A673 (cell line): ENCODE results near the gene UBTD1. TPM values are rescaled to one million over a fixed set of nuclear protein-coding genes. Genes with fewer than 3 reads are reported as not detected.

ENCODE experiments used
- BruUV-seq: library from RNA; stranded (reverse); fragments of 400-500 nt; replicated peaks from 2 replicates; lab custom pipeline; 2021; lab: Mats Ljungman, UMichigan
- CTCF ChIA-PET: fragments of 300-600 bp; sonication (Branson Sonifier 250); formaldehyde crosslinking; loops from one replicate; lab custom pipeline; 2022; ENCODE audit warnings: antibody characterized with exemption; lab: Charles Lee
- POLR2A ChIA-PET: fragments of 300-600 bp; sonication (Branson Sonifier 250); formaldehyde crosslinking; loops from one replicate; lab custom pipeline; 2022; ENCODE audit warnings: antibody characterized with exemption; ENCODE audit not compliant: low non-redundant PET; lab: Charles Lee
- DNase-seq: peaks from one replicate; pipeline ENCODE4 v3.0.0-alpha.2; 2015; ENCODE audit warnings: low spot score
- H3K27ac ChIP-seq: fragments of 200-600 bp; sonication (generic); 2 replicates; pipeline ENCODE4 v1.5.1; 2016; ENCODE audit warnings: mixed run types, low read depth, mild to moderate bottlenecking, mixed read lengths, antibody characterized with exemption, low read length; ENCODE audit not compliant: poor library complexity, severe bottlenecking
- H3K27me3 ChIP-seq: fragments of 200-600 bp; sonication (generic); replicated peaks from 2 replicates; pipeline ENCODE4 v1.6.1; 2017; ENCODE audit warnings: mixed run types, low read depth, mild to moderate bottlenecking, mixed read lengths, antibody characterized with exemption, low read length; ENCODE audit not compliant: insufficient read depth, poor library complexity
- H3K36me3 ChIP-seq: fragments of 200-600 bp; sonication (generic); 2 replicates; pipeline ENCODE4 v1.6.1; 2016; ENCODE audit warnings: mixed run types, mild to moderate bottlenecking, mixed read lengths, antibody characterized with exemption, low read length; ENCODE audit not compliant: insufficient read depth, poor library complexity, severe bottlenecking
- H3K4me1 ChIP-seq: fragments of 200-600 bp; sonication (generic); 2 replicates; pipeline ENCODE4 v1.6.1; 2017; ENCODE audit warnings: mixed run types, mild to moderate bottlenecking, mixed read lengths, antibody characterized with exemption, low read length; ENCODE audit not compliant: insufficient read depth, poor library complexity, severe bottlenecking
- H3K4me3 ChIP-seq: fragments of 200-600 bp; sonication (generic); 2 replicates; pipeline ENCODE4 v1.5.1; 2016; ENCODE audit warnings: low read depth, mixed run types, mild to moderate bottlenecking, mixed read lengths, low read length; ENCODE audit not compliant: poor library complexity, severe bottlenecking
- H3K9me3 ChIP-seq: fragments of 200-600 bp; sonication (generic); 2 replicates; pipeline ENCODE4 v1.6.1; 2016; ENCODE audit warnings: mixed run types, low read depth, mild to moderate bottlenecking, mixed read lengths, antibody characterized with exemption, low read length; ENCODE audit not compliant: poor library complexity, severe bottlenecking
- CTCF ChIP-seq: fragments of 300-800, 200-600 bp; sonication (generic); conservative IDR thresholded peaks from 2 replicates; pipeline ENCODE4 v1.5.1; 2017; ENCODE audit warnings: low read depth, mild to moderate bottlenecking, antibody characterized with exemption, low read length, moderate library complexity, mixed read lengths
- EZH2 ChIP-seq: fragments of 200-600 bp; sonication (generic); IDR thresholded peaks from 2 replicates; pipeline ENCODE4 v1.6.1; 2017; ENCODE audit warnings: borderline replicate concordance, low read depth, mild to moderate bottlenecking, mixed read lengths, antibody characterized with exemption, low read length; ENCODE audit not compliant: poor library complexity, severe bottlenecking
- intact Hi-C: fragments of 100-400 bp; cut with micrococcal nuclease; formaldehyde crosslinking; loops from one replicate; pipeline ENCODE4 v1.10.0; 2022; ENCODE audit not compliant: unreplicated experiment
- total RNA-seq: library from RNA; stranded (reverse); gene quantifications from 2 replicates; pipeline ENCODE4 v1.2.3, GENCODE V29; 2021

UBTD1 gene
- total RNA-seq, 1 experiment from 2014 or later, result 3.1 TPM

- Histone ChIP-seq H3K4me1 (no peaks in the 10 kb centered on the region), H3K27me3 (no peaks in the 10 kb centered on the region), H3K27ac (no peak overlapping the region), H3K9me3 (no peaks in the 10 kb centered on the region), H3K4me3 (no peak overlapping the region), H3K36me3 (no peaks in the 10 kb centered on the region)
- BruUV-seq, result no TSS peak
- TF ChIP-seq EZH2 (no peak), CTCF (no peak)
- DNase-seq, result no peak
- CTCF ChIA-PET, result no interaction called here
- POLR2A ChIA-PET, result no interaction called here
- intact Hi-C loops, result no loop called here
Measured at GRCh38 chr10:97618285-97618684, 119.6 kb downstream of the UBTD1 start.

- H3K4me3 ChIP-seq, result no peak overlapping the region
- ChIA-PET POLR2A (no interaction called here), CTCF (no interaction called here)
- H3K4me1 ChIP-seq, result no peaks in the 10 kb centered on the region
- no peak for DNase-seq
- no TSS peak for BruUV-seq
- H3K27me3 ChIP-seq, result no peaks in the 10 kb centered on the region
- TF ChIP-seq CTCF, result no peak
- TF ChIP-seq EZH2, result no peak
- H3K27ac ChIP-seq, result no peak overlapping the region
- H3K9me3 ChIP-seq, result no peaks in the 10 kb centered on the region
- no peaks in the 10 kb centered on the region for H3K36me3 ChIP-seq
- intact Hi-C loops, result no loop called here
Measured at GRCh38 chr10:97618733-97619132, 120.0 kb downstream of the UBTD1 start.

Other genes with a start within 250 kb of the UBTD1 start
- gene ARHGAP19, start 206.3 kb upstream of the UBTD1 start, total RNA-seq, result 59.0 and 66.2 TPM in 2 replicates
- 0.45 and 1.1 TPM in 2 replicates for gene FRAT1, start 179.7 kb upstream of the UBTD1 start, total RNA-seq
- 4.7 and 6.1 TPM in 2 replicates for gene FRAT2, start 164.2 kb upstream of the UBTD1 start, total RNA-seq
- gene RRP12, start 97.6 kb upstream of the UBTD1 start, total RNA-seq, result 68.6 and 86.2 TPM in 2 replicates
- 603 and 668 TPM in 2 replicates for gene PGAM1, start 72.7 kb upstream of the UBTD1 start, total RNA-seq
- 52.7 and 56.4 TPM in 2 replicates for gene EXOSC1, start 52.9 kb upstream of the UBTD1 start, total RNA-seq
- gene ZDHHC16, start 52.7 kb upstream of the UBTD1 start, total RNA-seq, result 44.8 and 49.2 TPM in 2 replicates
- gene MMS19, start 502 bp upstream of the UBTD1 start, total RNA-seq, result 70.6 and 72.5 TPM in 2 replicates
- gene ANKRD2, start 73.9 kb downstream of the UBTD1 start, total RNA-seq, result not detected in 2 replicates
- gene HOGA1, start 85.5 kb downstream of the UBTD1 start, total RNA-seq, result not detected in 2 replicates
- not detected in 2 replicates for gene C10orf62, start 90.8 kb downstream of the UBTD1 start, total RNA-seq
- gene MORN4, start 134.6 kb downstream of the UBTD1 start, total RNA-seq, result 8.4 and 13.4 TPM in 2 replicates
- 21.3 and 23.6 TPM in 2 replicates for gene PI4K2A, start 141.7 kb downstream of the UBTD1 start, total RNA-seq
- 2.4 and 2.6 TPM in 2 replicates for gene AVPI1, start 188.3 kb downstream of the UBTD1 start, total RNA-seq
- gene MARVELD1, start 214.8 kb downstream of the UBTD1 start, total RNA-seq, result 26.6 and 30.1 TPM in 2 replicates
- 26.8 and 31.7 TPM in 2 replicates for gene ZFYVE27, start 238.2 kb downstream of the UBTD1 start, total RNA-seq